Heart right ventricle (tissue), 16 donors: ENCODE results near the gene TMTC2. TPM values are rescaled to one million over a fixed set of nuclear protein-coding genes. Genes with fewer than 3 reads are reported as not detected.

Experiments used
- ATAC-seq, 8 donors: fragments of 200-7000 bp; cut with Tn5 transposase; one replicate each; pipeline ENCODE4 v1.9.1; 2020; ENCODE audit warnings: mild to moderate bottlenecking in 8 of 8, moderate library complexity in 8 of 8, moderate number of reproducible peaks in 1 of 8
- DNase-seq, 2 donors: peaks; one replicate each; pipeline ENCODE4 v3.0.0-alpha.2; 2020
- H3K27ac ChIP-seq, 10 donors: fragments of 200-600 bp; sonication (generic) in 2 of 10; one replicate each; pipeline versions ENCODE4 v1.5.0 to v1.8.0; 2020 to 2022; ENCODE audit warnings: mild to moderate bottlenecking in 3 of 10
- H3K27me3 ChIP-seq, 7 donors: fragments of 200-600 bp; one replicate each; pipeline ENCODE4 v1.8.0; 2021 to 2022; ENCODE audit warnings: mild to moderate bottlenecking in 2 of 7
- H3K36me3 ChIP-seq, 9 donors: fragments of 200-600 bp; sonication (generic) in 1 of 9; one replicate each; pipeline versions ENCODE4 v1.5.0 to v1.8.0; 2020 to 2022; ENCODE audit warnings: mild to moderate bottlenecking in 2 of 9
- H3K4me1 ChIP-seq, 9 donors: fragments of 200-600 bp; sonication (generic) in 1 of 9; one replicate each; pipeline versions ENCODE4 v1.5.0 to v1.8.0; 2020 to 2022; ENCODE audit warnings: mild to moderate bottlenecking in 4 of 9
- H3K4me3 ChIP-seq, 10 donors: fragments of 200-600 bp; sonication (generic) in 2 of 10; one replicate each; pipeline versions ENCODE4 v1.5.0 to v1.8.0; 2020 to 2022; ENCODE audit warnings: mild to moderate bottlenecking in 7 of 10, moderate library complexity in 2 of 10
- H3K9me3 ChIP-seq, 11 donors: fragments of 200-600 bp in 10 of 11; sonication (generic) in 2 of 11; one replicate each; pipeline versions ENCODE4 v1.5.0 to v1.8.0; 2013 to 2022; ENCODE audit warnings: mild to moderate bottlenecking in 2 of 11, control low read depth in 1 of 11, moderate library complexity in 1 of 11
- CTCF ChIP-seq, 9 donors: fragments of 200-600 bp; sonication (generic) in 2 of 9; IDR thresholded peaks; one replicate each; pipeline versions ENCODE4 v1.5.0 to v1.8.0; 2021 to 2022; ENCODE audit warnings: antibody characterized with exemption in 9 of 9, mild to moderate bottlenecking in 5 of 9, moderate library complexity in 1 of 9
- WGBS, 2 donors: extraction: QIAGEN DNeasy Blood & Tissue Kit; methylation state at CpG; one replicate each; pipeline ENCODE4 v1.1.7; 2013; ENCODE audit warnings: inconsistent platforms in 1 of 2; 5-methylcytosine and 5-hydroxymethylcytosine counted together
- intact Hi-C, 10 donors: fragments of 100-400 bp; cut with DNase I; formaldehyde crosslinking; loops; one replicate each; pipeline versions ENCODE4 v1.11.1 to v1.14.2; 2022
- polyA plus RNA-seq, 2 donors: library from polyadenylated mRNA; stranded (reverse); fragments of 200-250 nt; gene quantifications; one replicate each; pipeline ENCODE4 v1.2.3, GENCODE V29; 2013
- total RNA-seq, 10 donors: library from RNA; stranded (reverse); fragmentation: NEBNext Ultra II Directional in 3 of 10; extraction: Animal tissue kit (Norgen Biotek cat#: 25700) in 3 of 10; gene quantifications; one replicate each; pipeline versions ENCODE4 v1.2.1 to v1.2.4, GENCODE V29; 2021 to 2023
- donor health status: Arrhythmogenic right ventricular cardiomyopathy.
- donor health status: ischemic (EF 13 %, LVEDD 7.1; RV severe dilation, severe dysfunction).
- donor health status: healthy with polysubstance abuse.
- donor health status: DM: no; HTN: yes; CAD: no.
- donor health status: DM: no; HTN: no; CAD: no.
- donor health status: ischemic (EF 25% LVEDD 6.9; RV normal size, moderate dysfunction).
- donor health status: ischemic (EF 25% LVEDD 5.7; RV mildly dilated, moderate dysfunction).
- donor health status: healthy.
- donor health status: DM: yes; HTN: yes; CAD: no.
- donor health status: Ischemic cardiomyopathy.
- donor health status: ischemic (EF 35%, LVEDD 5.7; RV mildly dilated, moderate dysfunction).
- donor health status: nonischemic (EF 11% LVEDD 7.7; RV severe dilation, severe dysfunction).
- donor health status: DM: yes; HTN: yes; CAD: no.
- donor health status: PGD.
- donor health status: ischemic (EF 29% LVEDD 5.4; RV normal size, mild dysfunction).
- donor health status: nonischemic (EF 23%, LVEDD 6.1; RV moderate dilation, normal function).

TMTC2 gene
- total and polyA plus RNA-seq, 12 donors, result 1.6 to 4.4 (median 2.6) TPM

DNA sequence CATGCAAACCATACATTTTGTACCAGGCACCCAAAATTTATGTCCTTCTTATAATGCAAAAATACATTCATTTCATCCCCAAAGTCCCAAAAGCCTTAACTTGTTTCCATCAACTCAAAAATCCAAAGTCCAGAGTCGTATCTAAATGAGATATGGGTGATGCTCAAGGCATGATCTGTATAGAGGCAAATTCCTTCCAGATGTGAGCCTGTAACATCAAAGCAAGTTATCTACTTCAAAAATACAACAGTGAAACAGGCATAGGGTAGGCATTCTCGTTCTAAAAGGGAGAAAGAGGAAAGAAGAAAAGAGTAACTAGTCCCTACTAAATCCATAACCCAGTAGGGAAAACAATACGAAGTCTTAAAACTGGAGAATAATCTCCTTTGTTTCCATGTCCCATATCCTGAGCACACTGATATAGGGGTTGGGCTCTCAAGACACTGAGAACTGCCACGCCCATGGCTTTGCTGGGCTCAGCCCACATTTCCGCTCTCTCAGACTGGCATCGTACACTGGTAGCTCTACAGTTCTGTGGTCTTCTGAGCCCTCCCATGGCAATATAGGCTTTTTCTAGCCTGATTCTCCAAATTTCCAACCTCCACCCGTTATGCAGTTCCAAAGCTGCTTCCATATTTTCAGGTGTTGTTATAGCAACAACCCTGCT, 232.8 kb downstream of the TMTC2 start:
- ATAC-seq, result no peak
- Histone ChIP-seq H3K4me1 (no peaks in the 10 kb centered on the region), H3K27me3 (no peaks in the 10 kb centered on the region), H3K4me3 (no peak overlapping the region), H3K27ac (no peak overlapping the region), H3K36me3 (no peaks in the 10 kb centered on the region), H3K9me3 (no peaks in the 10 kb centered on the region)
- intact Hi-C loops, result no loop called here
- no peak for TF ChIP-seq CTCF (IDR thresholded peaks at IDR 0.05)
- WGBS, 2 donors, result 90% methylated on average over 7 of the region's 7 CpGs
- DNase-seq, result no peak

DNA sequence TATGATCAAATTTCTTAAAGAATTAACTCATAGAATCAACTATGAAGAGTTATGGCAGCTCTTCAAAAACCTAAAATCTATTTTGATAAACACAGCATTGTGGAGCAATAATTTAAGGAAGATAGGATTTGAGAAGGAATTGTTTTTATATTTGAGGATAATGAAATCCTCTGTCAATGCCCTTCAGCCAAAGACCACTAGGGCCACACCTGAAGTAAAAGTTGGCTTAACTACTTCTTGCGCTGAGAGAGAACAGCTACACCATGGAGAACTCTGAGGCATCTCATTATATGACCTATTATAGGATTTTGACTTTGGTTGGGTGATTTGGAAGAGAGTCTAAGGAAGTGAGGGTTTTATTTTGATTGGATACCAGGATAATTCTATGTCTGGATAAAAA, 237.2 kb downstream of the TMTC2 start:
- no peak overlapping the region for H3K4me3 ChIP-seq
- no peak for TF ChIP-seq CTCF (IDR thresholded peaks at IDR 0.05)
- intact Hi-C loops, result no loop called here
- no peaks in the 10 kb centered on the region for H3K9me3 ChIP-seq
- DNase-seq (no peak), ATAC-seq (no peak)
- no peaks in the 10 kb centered on the region for H3K27me3 ChIP-seq
- WGBS, 2 donors, result 98 to 100% methylated on average over 1 of the region's 1 CpG
- no peak overlapping the region for H3K27ac ChIP-seq
- no peaks in the 10 kb centered on the region for H3K4me1 ChIP-seq
- H3K36me3 ChIP-seq, result no peaks in the 10 kb centered on the region

DNA sequence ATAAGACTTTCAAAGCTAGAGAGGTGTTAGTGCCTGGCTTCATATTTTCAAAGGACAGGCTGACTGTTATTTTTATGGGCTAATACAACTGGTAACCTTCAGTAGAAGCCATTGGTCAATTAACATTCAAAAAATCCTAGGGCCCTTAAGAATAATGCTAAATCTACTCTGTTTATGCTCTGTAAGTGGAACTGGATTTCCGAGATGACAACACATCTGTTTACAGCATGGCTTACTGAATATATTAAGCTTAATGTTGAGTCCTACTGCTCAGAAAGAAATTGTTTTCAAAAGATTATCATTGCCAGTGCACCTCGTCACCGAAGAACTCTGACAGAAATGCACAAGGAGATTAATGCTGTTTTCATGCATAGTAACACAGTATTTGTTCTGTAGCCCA, 239.9 kb downstream of the TMTC2 start:
- DNase-seq (no peak), ATAC-seq (no peak)
- Histone ChIP-seq H3K4me3 (no peak overlapping the region), H3K36me3 (no peaks in the 10 kb centered on the region), H3K9me3 (no peaks in the 10 kb centered on the region), H3K4me1 (no peaks in the 10 kb centered on the region), H3K27me3 (no peaks in the 10 kb centered on the region), H3K27ac (no peak overlapping the region)
- no peak for TF ChIP-seq CTCF (IDR thresholded peaks at IDR 0.05)
- intact Hi-C loops, result no loop called here
- 81 to 98% methylated on average over 3 of the region's 3 CpGs for WGBS, 2 donors

GRCh38 chr12:82930301-82930700, 243.6 kb downstream of the TMTC2 start:
- TF ChIP-seq CTCF (IDR thresholded peaks at IDR 0.05), result no peak
- no peak for ATAC-seq
- intact Hi-C loops, result no loop called here

More at GRCh38 chr12:82930301-82930700, 243.6 kb downstream of the TMTC2 start:
- Histone ChIP-seq H3K27me3 (no peaks in the 10 kb centered on the region), H3K9me3 (no peaks in the 10 kb centered on the region), H3K4me1 (no peaks in the 10 kb centered on the region), H3K36me3 (no peaks in the 10 kb centered on the region), H3K27ac (no peak overlapping the region), H3K4me3 (no peak overlapping the region)
- 98% methylated on average over 3 of the region's 3 CpGs for WGBS, 2 donors
- no peak for DNase-seq
